MM.1S (cell line): ENCODE data around the gene MRPS35.

Experiments used
- EZH2 ChIP-seq: fragments of 300-600 bp; sonication (generic); optimal IDR thresholded peaks from 2 replicates; pipeline ENCODE3; 2017; ENCODE audit warnings: low read depth, mild to moderate bottlenecking, antibody characterized with exemption, low read length, mixed read lengths
- EZH2phosphoT487 ChIP-seq: fragments of 300-600 bp; sonication (generic); IDR thresholded peaks from 2 replicates; pipeline ENCODE4 v1.6.1; 2018; ENCODE audit warnings: antibody characterized with exemption, low read length
- TF ChIP-seq, protein P1 (sequence below): fragments of 300-600 bp; sonication (generic); IDR thresholded peaks from 2 replicates; pipeline ENCODE4 v1.5.1; 2016; ENCODE audit warnings: antibody characterized with exemption, low read length, mixed read lengths

DNA sequence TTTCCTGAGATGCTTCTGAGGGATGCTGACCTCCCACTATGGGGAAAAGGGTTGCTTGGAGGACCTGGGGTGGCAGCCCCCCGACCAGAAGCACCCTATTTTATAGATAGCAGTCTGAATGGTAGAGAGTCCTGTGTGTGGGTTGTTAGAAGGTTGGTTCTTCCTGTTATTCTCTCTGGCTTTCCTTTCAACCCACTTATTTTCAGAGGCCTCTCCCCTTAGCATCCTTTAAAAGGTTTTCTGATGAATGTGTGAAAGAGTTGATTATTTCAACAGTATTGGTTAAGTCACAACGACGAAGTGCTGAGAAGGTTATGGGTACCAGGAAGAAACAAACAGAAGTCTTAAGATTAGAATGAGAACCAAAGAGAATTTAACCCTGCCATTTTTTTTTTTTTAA, 90.2 kb downstream of the MRPS35 start:
- no peak for TF ChIP-seq EZH2
- TF ChIP-seq, protein P1, sequence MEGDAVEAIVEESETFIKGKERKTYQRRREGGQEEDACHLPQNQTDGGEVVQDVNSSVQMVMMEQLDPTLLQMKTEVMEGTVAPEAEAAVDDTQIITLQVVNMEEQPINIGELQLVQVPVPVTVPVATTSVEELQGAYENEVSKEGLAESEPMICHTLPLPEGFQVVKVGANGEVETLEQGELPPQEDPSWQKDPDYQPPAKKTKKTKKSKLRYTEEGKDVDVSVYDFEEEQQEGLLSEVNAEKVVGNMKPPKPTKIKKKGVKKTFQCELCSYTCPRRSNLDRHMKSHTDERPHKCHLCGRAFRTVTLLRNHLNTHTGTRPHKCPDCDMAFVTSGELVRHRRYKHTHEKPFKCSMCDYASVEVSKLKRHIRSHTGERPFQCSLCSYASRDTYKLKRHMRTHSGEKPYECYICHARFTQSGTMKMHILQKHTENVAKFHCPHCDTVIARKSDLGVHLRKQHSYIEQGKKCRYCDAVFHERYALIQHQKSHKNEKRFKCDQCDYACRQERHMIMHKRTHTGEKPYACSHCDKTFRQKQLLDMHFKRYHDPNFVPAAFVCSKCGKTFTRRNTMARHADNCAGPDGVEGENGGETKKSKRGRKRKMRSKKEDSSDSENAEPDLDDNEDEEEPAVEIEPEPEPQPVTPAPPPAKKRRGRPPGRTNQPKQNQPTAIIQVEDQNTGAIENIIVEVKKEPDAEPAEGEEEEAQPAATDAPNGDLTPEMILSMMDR, result no peak
- no peak for TF ChIP-seq EZH2phosphoT487
